Activated T-cell treated with anti-CD3 and anti-CD28 coated beads, Interleukin-2, amount 50 U/mL, for 4 hours (primary cell): ENCODE results near the gene MLNR. TPM values are rescaled to one million over a fixed set of nuclear protein-coding genes. Genes with fewer than 3 reads are reported as not detected.
A peak's percentile ranks its signal among the peaks of the same experiment; 100 is the strongest.

Experiments
- ATAC-seq, 2 donors: fragments of 200-7000 bp; cut with Tn5 transposase; one replicate each; pipeline ENCODE4 v1.10.0; 2021
- DNase-seq: peaks from one replicate; pipeline ENCODE4 v3.0.0-alpha.2; 2020
- H3K27me3 Mint-ChIP-seq: one replicate; pipeline ENCODE4 v1.8.0; 2021; ENCODE audit warnings: low read depth, mixed read lengths
- H3K36me3 Mint-ChIP-seq: one replicate; pipeline ENCODE4 v1.8.0; 2022; ENCODE audit warnings: mixed read lengths; ENCODE audit not compliant: insufficient read depth
- H3K4me1 Mint-ChIP-seq: one replicate; pipeline ENCODE4 v1.8.0; 2021; ENCODE audit warnings: low read depth, mixed read lengths
- H3K4me3 Mint-ChIP-seq: one replicate; pipeline ENCODE4 v1.8.0; 2021; ENCODE audit warnings: mild to moderate bottlenecking, moderate library complexity, mixed read lengths
- H3K9me3 Mint-ChIP-seq: one replicate; pipeline ENCODE4 v1.8.0; 2021; ENCODE audit warnings: mixed read lengths
- total RNA-seq, 3 donors: library from RNA; stranded (reverse); gene quantifications; one replicate each; pipeline ENCODE4 v1.2.1, GENCODE V29; 2021

The MLNR gene
- total RNA-seq, 3 donors from 2014 or later: not detected

DNA sequence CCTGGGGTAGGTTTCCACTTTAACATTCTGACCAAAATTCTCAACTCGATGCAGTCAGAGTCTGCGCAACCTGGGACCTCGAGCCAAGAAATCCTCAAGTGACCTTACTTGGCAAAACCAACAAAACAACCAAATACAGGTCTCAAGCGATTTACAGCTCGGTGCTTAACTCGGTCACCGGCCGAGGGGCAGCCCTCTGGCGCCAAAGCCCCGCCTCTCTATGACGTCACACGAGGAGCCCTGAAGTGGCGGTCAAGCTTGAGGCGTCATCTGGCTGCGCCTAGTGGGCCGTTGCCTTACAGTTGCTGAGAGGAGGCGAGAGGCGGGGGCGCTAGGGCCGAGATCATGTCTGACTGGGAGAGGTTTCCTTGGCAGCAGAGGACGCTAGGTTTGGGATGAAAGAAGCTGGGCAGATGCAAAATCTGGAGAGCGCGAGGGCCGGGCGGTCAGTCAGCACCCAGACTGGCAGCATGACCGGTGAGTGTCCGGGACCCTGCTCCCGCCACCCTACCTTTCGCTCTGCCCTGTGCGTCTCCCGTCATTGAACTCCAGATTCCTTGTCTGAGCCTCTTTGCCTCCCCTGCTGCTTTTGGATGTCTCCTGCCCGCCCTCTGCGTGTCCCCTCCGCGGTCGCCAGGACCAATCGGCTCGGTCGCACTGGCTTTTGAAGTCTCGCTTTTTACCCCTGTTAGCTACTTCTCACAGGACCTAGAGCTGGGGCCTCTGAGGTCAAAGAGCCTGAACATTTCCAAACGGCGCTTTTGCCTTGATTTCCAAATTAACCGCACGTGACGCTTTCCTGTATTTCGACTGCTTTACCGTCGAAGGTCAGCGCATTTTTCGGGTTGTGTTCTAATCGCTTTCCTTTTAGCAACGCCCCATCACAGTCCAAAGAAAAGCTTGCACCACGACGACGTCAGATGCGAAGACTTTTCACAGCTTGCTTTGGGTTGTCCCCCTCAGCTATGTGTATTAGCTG, 27.8 kb downstream of the MLNR start, which contains the start of gene CDADC1:
TSS of gene CDADC1 (plus strand) at position 283 of the 979 bp plus-strand sequence. CDS start at position 396, 113 bp downstream.
- DNase-seq (peak; percentile 80), ATAC-seq (peak; percentile 92 to 94)
- Mint-ChIP-seq H3K9me3 (no peaks in the 10 kb centered on the region), H3K4me3 (peak within 1 kb of the TSS; percentile 98), H3K27me3 (no peaks in the 10 kb centered on the region), H3K4me1 (peaks cover 42% of the 10 kb centered on the region), H3K36me3 (peaks cover 9% of the 10 kb centered on the region)

DNA sequence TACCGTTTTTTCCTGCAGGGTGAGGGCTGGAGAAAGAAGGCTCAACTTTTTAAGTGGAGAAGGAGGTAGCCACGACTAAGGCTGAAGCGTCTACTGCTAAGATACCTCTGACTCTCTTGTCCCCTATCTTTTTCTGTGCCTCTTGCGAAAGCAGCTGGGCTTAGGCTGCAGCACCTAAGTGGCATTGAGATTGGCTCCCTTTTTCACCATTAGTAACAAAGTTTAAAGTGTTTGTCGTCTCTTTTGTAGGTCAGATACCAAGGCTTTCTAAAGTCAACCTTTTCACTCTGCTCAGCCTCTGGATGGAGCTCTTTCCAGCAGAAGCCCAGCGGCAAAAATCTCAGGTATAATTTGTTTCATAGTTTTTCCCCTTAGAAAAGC, 28.5 kb downstream of the MLNR start:
- H3K4me1 Mint-ChIP-seq: peaks cover 46% of the 10 kb centered on the region
- H3K9me3 Mint-ChIP-seq: no peaks in the 10 kb centered on the region
- ATAC-seq: no peak
- peak overlapping the region; percentile 98 for H3K4me3 Mint-ChIP-seq
- no peaks in the 10 kb centered on the region for H3K27me3 Mint-ChIP-seq
- no peak for DNase-seq
- peaks cover 9% of the 10 kb centered on the region for H3K36me3 Mint-ChIP-seq

DNA sequence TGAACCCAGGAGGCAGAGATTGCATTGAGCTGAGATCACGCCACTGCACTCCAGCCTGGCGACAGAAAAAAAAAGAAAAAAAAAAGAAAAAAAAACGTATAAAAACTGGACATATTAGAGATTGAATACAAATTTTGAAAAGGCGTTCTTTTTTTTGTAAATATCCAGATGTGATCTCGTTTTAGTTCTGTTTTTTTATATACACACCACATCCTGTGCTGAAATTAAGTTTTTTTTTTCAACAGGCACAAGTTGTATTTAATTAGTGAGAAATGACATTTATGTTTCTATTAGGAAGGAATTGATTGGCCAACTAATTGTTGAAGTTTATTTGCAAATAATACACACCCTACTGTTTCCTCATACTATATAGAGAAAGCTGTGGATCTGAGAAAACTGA, 31.2 kb downstream of the MLNR start:
- Mint-ChIP-seq H3K36me3 (peaks cover 23% of the 10 kb centered on the region), H3K27me3 (no peaks in the 10 kb centered on the region), H3K9me3 (no peaks in the 10 kb centered on the region), H3K4me1 (peaks cover 64% of the 10 kb centered on the region), H3K4me3 (no peak overlapping the region)
- no peak for DNase-seq
- ATAC-seq: no peak

DNA sequence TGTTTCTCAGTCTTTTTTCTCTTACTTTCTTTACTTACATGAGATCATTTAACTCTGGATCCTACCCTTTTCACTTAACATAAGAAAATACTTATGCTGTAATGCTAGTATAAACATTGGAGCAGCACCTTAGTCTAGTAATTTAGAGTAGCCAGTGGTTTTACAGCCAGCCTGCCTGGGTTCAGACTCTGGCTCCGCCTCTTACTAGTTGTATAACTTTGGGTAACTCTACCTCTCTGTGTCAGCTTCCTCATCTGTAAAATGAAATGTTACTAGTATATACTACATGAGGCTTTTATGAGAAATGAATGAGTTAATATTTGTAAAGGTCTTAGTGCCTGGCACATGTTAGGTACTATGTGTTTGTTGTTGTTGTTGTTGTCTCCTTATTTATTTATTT, 33.2 kb downstream of the MLNR start:
- Mint-ChIP-seq H3K36me3 (peaks cover 26% of the 10 kb centered on the region), H3K9me3 (no peaks in the 10 kb centered on the region), H3K4me3 (no peak overlapping the region), H3K27me3 (no peaks in the 10 kb centered on the region), H3K4me1 (peaks cover 71% of the 10 kb centered on the region)
- ATAC-seq (no peak), DNase-seq (no peak)

DNA sequence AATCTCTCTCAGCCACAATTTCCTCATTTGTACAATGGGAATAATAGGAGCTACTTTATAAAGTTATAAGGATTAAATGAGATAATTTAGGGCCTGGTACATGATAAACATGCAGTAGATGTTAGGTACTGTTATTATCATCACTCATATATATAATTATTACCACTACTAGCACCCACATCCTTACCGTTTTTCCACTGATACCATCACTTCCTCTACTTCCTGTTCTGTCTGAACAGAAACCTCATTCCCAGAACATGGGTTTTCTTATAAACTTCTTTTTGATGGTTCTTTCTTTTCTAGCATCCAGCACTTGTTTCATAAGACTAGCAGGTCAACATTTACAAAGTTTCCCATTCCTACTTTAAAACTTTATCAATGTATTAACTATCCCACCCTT, 33.9 kb downstream of the MLNR start:
- H3K4me3 Mint-ChIP-seq: no peak overlapping the region
- no peak for DNase-seq
- H3K4me1 Mint-ChIP-seq: peaks cover 69% of the 10 kb centered on the region
- H3K9me3 Mint-ChIP-seq: no peaks in the 10 kb centered on the region
- no peak for ATAC-seq
- H3K27me3 Mint-ChIP-seq: no peaks in the 10 kb centered on the region
- peaks cover 26% of the 10 kb centered on the region for H3K36me3 Mint-ChIP-seq

DNA sequence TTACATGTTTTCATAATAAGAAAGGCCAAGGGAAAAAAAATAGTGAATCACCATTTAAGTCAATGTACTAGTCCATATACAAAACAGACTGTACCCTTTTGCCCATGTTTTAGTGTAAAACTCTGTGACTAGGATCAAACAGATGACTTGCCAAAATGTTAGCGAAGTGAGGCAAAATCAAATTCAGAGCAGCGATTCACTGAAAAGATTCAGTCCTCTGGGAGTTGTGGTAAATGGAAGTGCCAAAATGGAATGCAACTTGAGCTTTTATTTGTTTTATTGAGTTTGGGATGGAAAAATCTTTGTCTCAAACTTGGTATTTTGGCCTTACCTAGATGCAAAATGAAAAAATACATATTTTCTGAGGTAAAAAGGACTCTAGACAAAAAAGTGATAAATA, 36.7 kb downstream of the MLNR start:
- H3K4me1 Mint-ChIP-seq: peaks cover 47% of the 10 kb centered on the region
- peaks cover 38% of the 10 kb centered on the region for H3K36me3 Mint-ChIP-seq
- H3K4me3 Mint-ChIP-seq: no peak overlapping the region
- H3K9me3 Mint-ChIP-seq: no peaks in the 10 kb centered on the region
- DNase-seq (no peak), ATAC-seq (no peak)
- no peaks in the 10 kb centered on the region for H3K27me3 Mint-ChIP-seq

DNA sequence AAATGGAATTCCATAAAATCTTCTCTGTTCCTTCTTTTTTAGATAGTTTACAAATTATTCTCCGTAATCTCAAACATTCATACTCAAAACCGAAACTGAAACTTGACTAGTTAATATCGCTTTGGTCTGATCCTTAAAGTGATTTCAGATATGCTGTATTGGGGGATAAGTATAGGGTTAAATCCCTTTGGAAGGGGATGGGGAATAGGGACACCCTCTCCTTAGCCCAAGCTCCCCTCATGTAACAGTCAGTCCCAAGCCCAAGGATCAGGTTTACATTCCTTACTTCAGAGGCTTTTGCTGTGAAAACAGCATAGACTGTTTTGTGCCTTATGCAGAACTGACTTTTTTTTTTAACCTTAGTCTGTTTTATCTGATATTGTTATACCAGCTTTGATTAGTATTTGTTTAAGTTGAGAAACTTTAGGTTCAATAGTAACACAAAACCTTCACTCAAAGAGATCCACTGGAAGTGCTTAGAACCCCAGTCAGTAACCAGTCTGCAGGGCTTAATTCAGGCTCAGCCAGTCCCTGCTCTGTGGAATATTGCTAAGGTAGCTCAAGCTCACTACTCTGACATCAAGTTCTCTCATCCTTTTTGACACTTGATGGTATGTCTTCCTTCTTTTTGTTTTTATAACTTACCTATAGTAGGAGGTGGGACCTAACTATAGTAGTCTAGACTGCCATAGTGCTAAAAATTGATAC, 38.1 kb downstream of the MLNR start:
- Mint-ChIP-seq H3K9me3 (no peaks in the 10 kb centered on the region), H3K36me3 (peaks cover 33% of the 10 kb centered on the region), H3K4me3 (peak overlapping the region; percentile 80), H3K4me1 (peaks cover 40% of the 10 kb centered on the region), H3K27me3 (no peaks in the 10 kb centered on the region)
- DNase-seq (no peak), ATAC-seq (peak in 1 of 2 donors; percentile 28)

DNA sequence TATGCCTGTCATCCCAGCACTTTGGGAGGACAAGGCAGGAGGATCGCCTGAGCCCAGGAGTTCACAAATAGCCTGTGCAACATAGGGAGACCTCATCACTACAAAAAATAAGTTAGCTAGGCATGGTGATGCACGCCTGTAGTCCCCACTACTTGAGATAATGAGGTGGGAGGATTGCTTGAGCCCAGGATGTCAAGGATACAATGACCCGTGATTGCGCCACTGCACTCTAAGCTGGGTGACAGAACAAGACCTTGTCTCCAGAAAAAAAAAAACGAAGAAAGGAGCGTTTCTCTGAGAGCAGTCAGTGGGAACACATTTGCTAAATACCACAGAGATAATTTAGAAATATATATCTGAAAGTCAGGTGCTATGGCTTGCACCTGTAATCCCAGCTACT, 39.4 kb downstream of the MLNR start:
- Mint-ChIP-seq H3K27me3 (no peaks in the 10 kb centered on the region), H3K9me3 (no peaks in the 10 kb centered on the region), H3K4me3 (no peak overlapping the region)

DNA sequence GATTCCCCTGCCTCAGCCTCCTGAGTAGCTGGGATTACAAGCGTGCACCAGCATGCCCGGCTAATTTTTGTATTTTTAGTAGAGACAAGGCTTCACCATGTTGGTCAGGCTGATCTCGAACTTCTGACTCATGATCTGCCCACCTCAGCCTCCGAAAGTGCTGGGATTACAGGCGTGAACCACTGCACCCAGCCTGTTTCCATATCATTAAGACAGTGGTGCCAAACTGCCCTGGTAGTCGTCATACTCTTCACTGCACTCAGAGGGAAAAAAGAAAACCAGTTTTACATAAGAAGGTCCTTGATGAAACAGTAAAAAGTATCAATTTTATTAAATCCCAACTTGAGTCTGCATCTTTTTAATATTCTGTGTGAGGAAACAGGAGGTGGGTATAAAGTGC, 42.5 kb downstream of the MLNR start:
- no peak overlapping the region for H3K4me3 Mint-ChIP-seq
- peaks cover 10% of the 10 kb centered on the region for H3K4me1 Mint-ChIP-seq
- H3K27me3 Mint-ChIP-seq: no peaks in the 10 kb centered on the region
- DNase-seq (no peak), ATAC-seq (no peak)
- H3K9me3 Mint-ChIP-seq: no peaks in the 10 kb centered on the region
- H3K36me3 Mint-ChIP-seq: peaks cover 19% of the 10 kb centered on the region

More for the DNA sequence above, 39.4 kb downstream of the MLNR start:
- Mint-ChIP-seq H3K36me3 (peaks cover 32% of the 10 kb centered on the region), H3K4me1 (peaks cover 29% of the 10 kb centered on the region)
- no peak for DNase-seq
- no peak for ATAC-seq

DNA sequence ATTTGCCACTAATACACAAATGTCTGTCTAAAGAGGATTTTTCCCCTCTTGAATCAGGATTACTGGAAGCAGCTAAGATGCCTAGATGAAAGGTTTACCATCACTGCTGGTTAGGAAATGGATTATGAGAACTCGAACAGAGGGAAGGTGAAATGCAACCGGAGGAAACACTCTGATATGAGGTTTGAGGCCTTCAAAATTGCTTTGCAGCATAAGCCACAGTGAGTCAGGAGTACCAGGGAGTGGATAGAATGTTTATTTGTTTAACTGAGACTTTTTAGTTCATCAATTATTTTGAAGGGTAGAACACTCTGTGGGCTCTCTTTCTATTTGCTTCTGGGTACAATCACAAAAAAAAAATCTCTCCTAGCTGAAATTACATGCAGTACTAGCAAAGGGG, 45.7 kb downstream of the MLNR start:
- H3K4me1 Mint-ChIP-seq: no peaks in the 10 kb centered on the region

DNA sequence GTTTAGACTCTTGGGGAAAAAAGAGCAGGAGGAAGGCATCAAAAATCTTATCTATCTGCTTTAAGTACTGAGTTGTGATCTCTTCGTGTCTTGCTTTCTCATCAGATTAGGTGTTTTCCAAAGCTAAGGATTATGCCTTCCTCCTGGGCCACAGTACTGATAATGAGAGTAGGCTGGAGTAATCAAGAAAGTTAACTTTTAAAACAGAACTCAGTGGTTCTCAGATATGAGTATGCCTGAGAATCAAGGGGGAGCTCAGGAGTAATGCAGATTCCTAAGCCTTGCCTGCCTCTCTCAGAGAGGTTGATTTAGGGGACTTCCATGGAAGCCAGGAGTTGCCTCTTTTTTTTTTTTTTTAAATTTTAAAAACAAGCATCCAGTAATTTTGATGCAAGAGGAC, 51.1 kb downstream of the MLNR start:
- Mint-ChIP-seq H3K4me3 (no peak overlapping the region), H3K9me3 (no peaks in the 10 kb centered on the region), H3K27me3 (no peaks in the 10 kb centered on the region), H3K4me1 (no peaks in the 10 kb centered on the region), H3K36me3 (peaks cover 11% of the 10 kb centered on the region)
- DNase-seq (no peak), ATAC-seq (peak; percentile 58 to 62)

More for the DNA sequence above, 45.7 kb downstream of the MLNR start:
- Mint-ChIP-seq H3K27me3 (no peaks in the 10 kb centered on the region), H3K4me3 (no peak overlapping the region), H3K36me3 (peaks cover 16% of the 10 kb centered on the region), H3K9me3 (no peaks in the 10 kb centered on the region)
- ATAC-seq (no peak), DNase-seq (no peak)

Other genes with a start within 250 kb of the MLNR start
- 10 to 100 TPM; 32.1 to 37.2 (median 34.2) TPM for gene FNDC3A, start 244.4 kb upstream of the MLNR start, total RNA-seq
- gene CDADC1, start 27.6 kb downstream of the MLNR start, total RNA-seq: 10 to 100 TPM in 1 of 3 donors, 1 to 10 TPM in 2; 7.0 to 10.7 (median 7.9) TPM
- 1 to 10 TPM; 3.0 to 3.3 (median 3.2) TPM for gene CAB39L, start 223.7 kb downstream of the MLNR start, total RNA-seq
- 10 to 100 TPM in 1 of 3 donors, 1 to 10 TPM in 2; 7.8 to 10.0 (median 9.6) TPM for gene SETDB2, start 223.9 kb downstream of the MLNR start, total RNA-seq